IMR-90 (cell line): ENCODE measurements around the gene NFATC1. TPM values are rescaled to one million over a fixed set of nuclear protein-coding genes. Genes with fewer than 3 reads are reported as not detected.

Source experiments
- ATAC-seq: fragments of 200-7000 bp; cut with Tn5 transposase; 2 replicates; pipeline ENCODE4 v1.9.1; 2020; ENCODE audit warnings: low read depth, mild to moderate bottlenecking, moderate library complexity
- BruUV-seq: library from RNA; stranded (reverse); fragments of 400-500 nt; replicated peaks from 2 replicates; lab custom pipeline; 2021; lab: Mats Ljungman, UMichigan
- CTCF ChIA-PET: fragments of 300-600 bp; formaldehyde crosslinking; extraction: SDS; loops from one replicate; lab custom pipeline; 2021; ENCODE audit warnings: antibody characterized with exemption; lab: Yijun Ruan, JAX
- POLR2A ChIA-PET: fragments of 300-600 bp; sonication (Branson Sonifier 250); formaldehyde crosslinking; loops from one replicate; lab custom pipeline; 2022; ENCODE audit warnings: antibody characterized with exemption; ENCODE audit not compliant: unreplicated experiment; lab: Charles Lee
- DNase-seq: peaks from one replicate; pipeline ENCODE4 v3.0.0; 2013
- H2AFZ ChIP-seq: replicated peaks from 2 replicates; pipeline ENCODE3; 2013; ENCODE audit warnings: low read length, mild to moderate bottlenecking; ENCODE audit not compliant: poor library complexity
- H2AK5ac ChIP-seq: 2 replicates; pipeline ENCODE4 v1.6.1; 2013; ENCODE audit warnings: low read depth, low read length, inconsistent platforms
- H2AK9ac ChIP-seq: replicated peaks from 2 replicates; pipeline ENCODE3; 2013; ENCODE audit warnings: mild to moderate bottlenecking, low read depth, low read length, moderate library complexity; ENCODE audit not compliant: poor library complexity
- H2BK120ac ChIP-seq: 2 replicates; pipeline ENCODE4 v1.6.1; 2013; ENCODE audit warnings: low read depth, low read length, inconsistent platforms
- H2BK15ac ChIP-seq: 3 replicates; pipeline ENCODE4 v1.6.1; 2013; ENCODE audit warnings: low read depth, low read length, inconsistent platforms
- H2BK20ac ChIP-seq: 2 replicates; pipeline ENCODE4 v1.6.1; 2013; ENCODE audit warnings: low read depth, mild to moderate bottlenecking, inconsistent platforms, low read length, moderate library complexity
- H2BK5ac ChIP-seq: 2 replicates; pipeline ENCODE4 v1.6.1; 2013; ENCODE audit warnings: mild to moderate bottlenecking, low read depth, low read length, inconsistent platforms; ENCODE audit not compliant: poor library complexity, severe bottlenecking
- H3K14ac ChIP-seq: replicated peaks from 2 replicates; pipeline ENCODE4 v1.6.1; 2013; ENCODE audit warnings: low read depth, low read length, inconsistent platforms
- H3K18ac ChIP-seq: 2 replicates; pipeline ENCODE4 v1.6.1; 2013; ENCODE audit warnings: low read depth, low read length, control low read depth
- H3K23ac ChIP-seq: 2 replicates; pipeline ENCODE4 v1.6.1; 2013; ENCODE audit warnings: low read depth, low read length, inconsistent platforms
- H3K27ac ChIP-seq: 2 replicates; pipeline ENCODE4 v1.5.1; 2013; ENCODE audit warnings: mild to moderate bottlenecking, control low read depth, low read length; ENCODE audit not compliant: insufficient read depth
- H3K27me3 ChIP-seq: 2 replicates; pipeline ENCODE4 v1.6.1; 2013; ENCODE audit warnings: low read length; ENCODE audit not compliant: control insufficient read depth, insufficient read depth
- H3K36me3 ChIP-seq: 2 replicates; pipeline ENCODE4 v1.6.1; 2013; ENCODE audit warnings: low read length, mixed read lengths; ENCODE audit not compliant: control insufficient read depth, insufficient read depth
- H3K4ac ChIP-seq: 2 replicates; pipeline ENCODE4 v1.6.1; 2013; ENCODE audit warnings: low read depth, low read length, inconsistent platforms
- H3K4me1 ChIP-seq: 2 replicates; pipeline ENCODE4 v1.6.1; 2013; ENCODE audit warnings: low read length, mixed read lengths; ENCODE audit not compliant: control insufficient read depth, insufficient read depth
- H3K4me2 ChIP-seq: 2 replicates; pipeline ENCODE4 v1.6.1; 2013; ENCODE audit warnings: low read depth, mild to moderate bottlenecking, control low read depth, low read length, moderate library complexity
- H3K4me3 ChIP-seq: 2 replicates; pipeline ENCODE4 v1.5.1; 2013; ENCODE audit warnings: low read depth, mild to moderate bottlenecking, control low read depth, low read length, moderate library complexity; ENCODE audit not compliant: insufficient read depth
- H3K56ac ChIP-seq: 2 replicates; pipeline ENCODE4 v1.6.1; 2013; ENCODE audit warnings: low read length, inconsistent platforms; ENCODE audit not compliant: insufficient read depth; ENCODE audit errors: extremely low read depth
- H3K79me1 ChIP-seq, 2 experiments: 2 replicates each; pipeline ENCODE4 v1.6.1; 2013; ENCODE audit warnings: low read length in 2 of 2, inconsistent platforms in 1 of 2, low read depth in 1 of 2
- H3K9ac ChIP-seq: 2 replicates; pipeline ENCODE4 v1.6.1; 2013; ENCODE audit warnings: low read depth, low read length, control low read depth
- H3K9me1 ChIP-seq: 2 replicates; pipeline ENCODE4 v1.6.1; 2013; ENCODE audit warnings: low read length, inconsistent platforms; ENCODE audit not compliant: insufficient read depth
- H3K9me3 ChIP-seq: 2 replicates; pipeline ENCODE4 v1.6.1; 2013; ENCODE audit warnings: low read length; ENCODE audit not compliant: control insufficient read depth, insufficient read depth
- H4K20me1 ChIP-seq: 2 replicates; pipeline ENCODE4 v1.6.1; 2013; ENCODE audit warnings: low read length, inconsistent platforms; ENCODE audit not compliant: insufficient read depth
- H4K5ac ChIP-seq: 2 replicates; pipeline ENCODE4 v1.6.1; 2013; ENCODE audit warnings: mild to moderate bottlenecking, low read depth, low read length, control low read depth
- H4K8ac ChIP-seq, 2 experiments: 2 replicates each; pipeline ENCODE4 v1.6.1; 2013; ENCODE audit warnings: low read depth in 2 of 2, low read length in 2 of 2, control low read depth in 1 of 2, inconsistent platforms in 1 of 2
- H4K91ac ChIP-seq: 2 replicates; pipeline ENCODE4 v1.6.1; 2013; ENCODE audit warnings: low read depth, low read length, inconsistent platforms; ENCODE audit not compliant: insufficient read depth
- BHLHE40 ChIP-seq: fragments of 150-350 bp; IDR thresholded peaks from 2 replicates; pipeline ENCODE4 v1.6.1; 2016; ENCODE audit warnings: mild to moderate bottlenecking, low read depth, low read length
- CTCF ChIP-seq: conservative IDR thresholded peaks from 2 replicates; pipeline ENCODE4 v1.5.1; 2012; ENCODE audit warnings: mild to moderate bottlenecking, low read depth, low read length, improper control_type of control experiment
- ELK1 ChIP-seq: fragments of 150-350 bp; IDR thresholded peaks from 2 replicates; pipeline ENCODE4 v1.6.1; 2016; ENCODE audit warnings: low read depth, mild to moderate bottlenecking, low read length, moderate library complexity, borderline replicate concordance
- MAZ ChIP-seq: IDR thresholded peaks from 2 replicates; pipeline ENCODE4 v1.6.1; 2012; ENCODE audit warnings: low read depth, mild to moderate bottlenecking, low read length, improper control_type of control experiment, moderate library complexity, borderline replicate concordance
- MXI1 ChIP-seq: IDR thresholded peaks from 2 replicates; pipeline ENCODE4 v1.6.1; 2012; ENCODE audit warnings: low read depth, mild to moderate bottlenecking, low read length, moderate library complexity, borderline replicate concordance
- POLR2A ChIP-seq: IDR thresholded peaks from 2 replicates; pipeline ENCODE4 v1.6.1; 2012; ENCODE audit warnings: mild to moderate bottlenecking, low read depth, low read length
- RAD21 ChIP-seq: IDR thresholded peaks from 2 replicates; pipeline ENCODE4 v1.6.1; 2012; ENCODE audit warnings: low read length, improper control_type of control experiment
- USF2 ChIP-seq: fragments of 150-350 bp; IDR thresholded peaks from 2 replicates; pipeline ENCODE4 v1.6.1; 2017; ENCODE audit warnings: mild to moderate bottlenecking, antibody characterized with exemption, low read length, low read depth
- WGBS, 2 experiments: methylation state at CpG; one replicate each; pipeline versions ENCODE4 v1.1.5 to v1.1.7; 2013; ENCODE audit warnings: missing lambda C conversion rate in 2 of 2; ENCODE audit not compliant: insufficient read length in 1 of 2; ENCODE audit errors: extremely low coverage in 2 of 2; 5-methylcytosine and 5-hydroxymethylcytosine counted together
- dilution Hi-C: fragments of 300-500 bp; cut with HindIII; formaldehyde crosslinking; loops from one replicate; pipeline ENCODE4 v1.14.3; 2018; ENCODE audit warnings: low sequenced_read_pairs; ENCODE audit not compliant: unreplicated experiment
- in situ Hi-C: fragments of 300-500 bp; cut with MboI; formaldehyde crosslinking; loops from 3 replicates; pipeline ENCODE4 v1.14.3; 2019; ENCODE audit warnings: low sequenced_read_pairs, inconsistent platforms, mixed read lengths
- intact Hi-C: fragments of 100-400 bp; cut with micrococcal nuclease; formaldehyde crosslinking; loops from 2 replicates; pipeline ENCODE4 v1.10.0; 2022
- polyA plus RNA-seq, 3 experiments: library from polyadenylated mRNA; depleted of rRNA; stranded (reverse); fragments of >200 nt; gene quantifications; 2 replicates each; pipeline ENCODE4 v1.2.3, GENCODE V29; 2012; ENCODE audit warnings: low replicate concordance in 1 of 3
- total RNA-seq: library from RNA; depleted of rRNA; stranded (reverse); fragments of >200 nt; gene quantifications from 2 replicates; pipeline ENCODE4 v1.2.3, GENCODE V29; 2012

The NFATC1 gene
- total and polyA plus RNA-seq, 2 of the 4 experiments (the other 2 are of a cell fraction): 0.36 to 1.8 TPM

GRCh38 chr18:79540161-79540903, 144.6 kb downstream of the NFATC1 start:
- Histone ChIP-seq H4K5ac (no peak overlapping the region), H3K4ac (no peak overlapping the region), H2BK20ac (no peak overlapping the region), H2BK15ac (no peak overlapping the region), H4K8ac (no peak overlapping the region), H3K56ac (no peak overlapping the region), H3K27ac (no peak overlapping the region), H3K4me1 (no peaks in the 10 kb centered on the region), H3K4me3 (no peak overlapping the region), H3K4me2 (no peak overlapping the region), H4K20me1 (no peaks in the 10 kb centered on the region), H3K9me1 (no peaks in the 10 kb centered on the region), H2AK5ac (no peak overlapping the region), H3K14ac (no peak overlapping the region), H2AK9ac (no peak overlapping the region), H2BK5ac (no peak overlapping the region), H3K9ac (no peak overlapping the region), H2AFZ (no peak overlapping the region), H3K79me1 (no peaks in the 10 kb centered on the region), H2BK120ac (no peak overlapping the region), H3K9me3 (peaks cover 5% of the 10 kb centered on the region), H3K36me3 (no peaks in the 10 kb centered on the region), H3K23ac (no peak overlapping the region), H3K18ac (no peak overlapping the region), H3K27me3 (peaks cover 34% of the 10 kb centered on the region), H4K91ac (no peak overlapping the region)
- ATAC-seq: no peak
- ChIA-PET CTCF (no interaction called here), POLR2A (no interaction called here)
- intact Hi-C loops (no loop called here), in situ Hi-C loops (no loop called here), dilution Hi-C loops (no loop called here)
- BruUV-seq: no TSS peak
- DNase-seq: no peak
- TF ChIP-seq CTCF: no peak
- TF ChIP-seq POLR2A: no peak
- no peak for TF ChIP-seq ELK1
- TF ChIP-seq RAD21: no peak
- no peak for TF ChIP-seq USF2
- TF ChIP-seq MXI1: no peak
- no peak for TF ChIP-seq MAZ
- no peak for TF ChIP-seq BHLHE40
- 63% methylated on average over 3 of the region's 16 CpGs; no CpG with 5 or more reads in 1 of the 2 experiments for WGBS, 2 experiments
